ENCODE measurements around the gene HEATR5A.

DNA sequence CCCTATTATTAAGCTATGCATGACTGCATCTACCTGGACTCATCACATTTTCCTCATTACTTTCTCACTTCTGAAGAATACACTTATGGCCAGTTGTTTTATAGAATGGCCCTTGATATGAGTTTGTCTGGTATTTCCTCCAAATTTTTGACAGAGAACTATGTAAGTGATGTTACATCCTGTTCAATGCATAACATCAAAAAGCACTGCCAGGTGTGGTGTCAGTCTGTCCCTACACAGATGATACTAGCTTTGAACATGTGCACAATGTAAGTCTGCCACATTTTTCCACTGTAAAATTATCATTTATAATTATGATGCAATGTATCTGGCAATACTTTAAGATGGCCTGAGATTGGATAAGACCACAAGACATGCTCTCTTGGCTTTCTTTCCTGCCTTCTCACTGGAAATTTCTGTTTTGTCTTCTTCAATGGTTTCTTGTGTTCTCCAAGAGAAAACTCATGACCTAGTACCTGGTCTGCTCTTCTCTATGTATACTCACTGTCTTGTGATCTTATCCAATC is 28.3 kb downstream of the HEATR5A start:
- TF ChIP-seq, protein P1, sequence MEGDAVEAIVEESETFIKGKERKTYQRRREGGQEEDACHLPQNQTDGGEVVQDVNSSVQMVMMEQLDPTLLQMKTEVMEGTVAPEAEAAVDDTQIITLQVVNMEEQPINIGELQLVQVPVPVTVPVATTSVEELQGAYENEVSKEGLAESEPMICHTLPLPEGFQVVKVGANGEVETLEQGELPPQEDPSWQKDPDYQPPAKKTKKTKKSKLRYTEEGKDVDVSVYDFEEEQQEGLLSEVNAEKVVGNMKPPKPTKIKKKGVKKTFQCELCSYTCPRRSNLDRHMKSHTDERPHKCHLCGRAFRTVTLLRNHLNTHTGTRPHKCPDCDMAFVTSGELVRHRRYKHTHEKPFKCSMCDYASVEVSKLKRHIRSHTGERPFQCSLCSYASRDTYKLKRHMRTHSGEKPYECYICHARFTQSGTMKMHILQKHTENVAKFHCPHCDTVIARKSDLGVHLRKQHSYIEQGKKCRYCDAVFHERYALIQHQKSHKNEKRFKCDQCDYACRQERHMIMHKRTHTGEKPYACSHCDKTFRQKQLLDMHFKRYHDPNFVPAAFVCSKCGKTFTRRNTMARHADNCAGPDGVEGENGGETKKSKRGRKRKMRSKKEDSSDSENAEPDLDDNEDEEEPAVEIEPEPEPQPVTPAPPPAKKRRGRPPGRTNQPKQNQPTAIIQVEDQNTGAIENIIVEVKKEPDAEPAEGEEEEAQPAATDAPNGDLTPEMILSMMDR (optimal IDR thresholded peaks at IDR 0.05 in 1 of 3, IDR thresholded peaks at IDR 0.05 in 1 of 3, conservative IDR thresholded peaks at IDR 0.05 in 1 of 3; ENCODE audit: extremely low read depth in 1 of 3, insufficient read depth in 2 of 3, low read length in 3 of 3): no peak
- no peak for TF ChIP-seq EZH2 (IDR thresholded peaks at IDR 0.05; ENCODE audit: low read length)

Data from keratinocyte (primary cell).